ENCODE measurements around the gene LGALS3.

LGALS3 gene

GRCh38 chr14:55124774-55125386 lies 4.2 kb upstream of the LGALS3 start:
- in situ Hi-C loops (cut with MboI; ENCODE audit: low sequenced_read_pairs, unreplicated experiment): no loop called here
- no peak for DNase-seq (ENCODE audit: low spot score)
- TF ChIP-seq, protein P1, sequence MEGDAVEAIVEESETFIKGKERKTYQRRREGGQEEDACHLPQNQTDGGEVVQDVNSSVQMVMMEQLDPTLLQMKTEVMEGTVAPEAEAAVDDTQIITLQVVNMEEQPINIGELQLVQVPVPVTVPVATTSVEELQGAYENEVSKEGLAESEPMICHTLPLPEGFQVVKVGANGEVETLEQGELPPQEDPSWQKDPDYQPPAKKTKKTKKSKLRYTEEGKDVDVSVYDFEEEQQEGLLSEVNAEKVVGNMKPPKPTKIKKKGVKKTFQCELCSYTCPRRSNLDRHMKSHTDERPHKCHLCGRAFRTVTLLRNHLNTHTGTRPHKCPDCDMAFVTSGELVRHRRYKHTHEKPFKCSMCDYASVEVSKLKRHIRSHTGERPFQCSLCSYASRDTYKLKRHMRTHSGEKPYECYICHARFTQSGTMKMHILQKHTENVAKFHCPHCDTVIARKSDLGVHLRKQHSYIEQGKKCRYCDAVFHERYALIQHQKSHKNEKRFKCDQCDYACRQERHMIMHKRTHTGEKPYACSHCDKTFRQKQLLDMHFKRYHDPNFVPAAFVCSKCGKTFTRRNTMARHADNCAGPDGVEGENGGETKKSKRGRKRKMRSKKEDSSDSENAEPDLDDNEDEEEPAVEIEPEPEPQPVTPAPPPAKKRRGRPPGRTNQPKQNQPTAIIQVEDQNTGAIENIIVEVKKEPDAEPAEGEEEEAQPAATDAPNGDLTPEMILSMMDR (IDR thresholded peaks at IDR 0.05; ENCODE audit: borderline replicate concordance, control extremely low read depth, extremely low read depth, insufficient read depth, missing control alignments): no peak

DNA sequence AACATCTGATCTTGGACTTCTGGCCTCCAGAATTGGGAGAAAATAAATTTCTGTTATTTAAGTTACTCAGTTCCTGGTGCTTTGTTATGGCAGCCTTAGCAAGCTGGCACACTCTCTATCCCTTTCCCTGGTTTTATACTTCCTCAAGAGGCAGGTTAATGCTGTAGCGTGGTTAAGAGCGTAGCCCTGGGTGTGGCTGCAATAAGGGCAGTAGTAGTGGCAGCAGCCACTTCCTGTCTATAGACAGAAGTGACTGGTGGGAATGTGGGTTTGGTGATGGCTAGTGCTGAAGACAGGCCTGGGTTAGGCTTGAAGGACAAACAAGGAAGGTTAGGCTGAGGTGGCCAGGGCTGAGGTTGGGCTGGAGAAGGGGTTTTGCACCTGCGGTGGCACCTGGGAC lies 3.6 kb upstream of the LGALS3 start:
- TF ChIP-seq, protein P1 (IDR thresholded peaks at IDR 0.05; ENCODE audit: borderline replicate concordance, control extremely low read depth, extremely low read depth, insufficient read depth, missing control alignments): no peak
- in situ Hi-C loops (cut with MboI; ENCODE audit: low sequenced_read_pairs, unreplicated experiment): no loop called here
- no peak for DNase-seq (ENCODE audit: low spot score)

- DNase-seq (ENCODE audit: low spot score): no peak
- in situ Hi-C loops (cut with MboI; ENCODE audit: low sequenced_read_pairs, unreplicated experiment): no loop called here
- TF ChIP-seq, protein P1 (IDR thresholded peaks at IDR 0.05; ENCODE audit: borderline replicate concordance, control extremely low read depth, extremely low read depth, insufficient read depth, missing control alignments): no peak
These were observed 3.0 kb upstream of the LGALS3 start for GRCh38 chr14:55126034-55126433.

DNA sequence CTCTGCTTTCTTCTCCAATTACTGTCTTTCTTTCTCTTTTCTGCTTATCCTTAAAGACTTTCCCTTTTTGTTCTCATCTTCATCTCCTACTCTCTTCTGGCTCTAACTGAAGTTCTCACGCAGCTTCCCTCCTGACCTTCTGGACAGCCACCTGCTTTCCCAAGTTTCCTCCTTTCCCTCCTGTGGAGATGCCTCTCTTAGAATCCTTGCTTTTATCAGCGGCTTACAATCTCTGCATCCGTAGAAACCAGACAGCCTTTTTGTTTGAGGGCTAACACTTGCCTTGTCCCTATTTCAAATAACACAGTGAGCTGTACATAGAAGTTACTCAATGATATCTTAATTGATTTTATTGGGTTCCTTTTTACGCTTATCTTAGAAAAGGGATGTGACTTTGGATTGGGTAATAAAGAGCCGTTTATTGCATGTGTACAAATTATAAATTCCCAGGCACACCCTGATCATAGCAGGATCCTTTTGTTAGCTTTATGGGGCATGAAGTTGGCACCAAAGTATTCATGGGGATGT lies 2.1 kb upstream of the LGALS3 start:
- TF ChIP-seq, protein P1 (IDR thresholded peaks at IDR 0.05; ENCODE audit: borderline replicate concordance, control extremely low read depth, extremely low read depth, insufficient read depth, missing control alignments): no peak
- in situ Hi-C loops (cut with MboI; ENCODE audit: low sequenced_read_pairs, unreplicated experiment): no loop called here
- DNase-seq (ENCODE audit: low spot score): no peak

GRCh38 chr14:55127460-55127951 lies 1.5 kb upstream of the LGALS3 start:
- TF ChIP-seq, protein P1 (IDR thresholded peaks at IDR 0.05; ENCODE audit: borderline replicate concordance, control extremely low read depth, extremely low read depth, insufficient read depth, missing control alignments): no peak
- no peak for DNase-seq (ENCODE audit: low spot score)
- in situ Hi-C loops (cut with MboI; ENCODE audit: low sequenced_read_pairs, unreplicated experiment): no loop called here

GRCh38 chr14:55128386-55129085 lies 516 bp upstream of the LGALS3 start:
- DNase-seq (ENCODE audit: low spot score): no peak
- in situ Hi-C loops (cut with MboI; ENCODE audit: low sequenced_read_pairs, unreplicated experiment): no loop called here
- TF ChIP-seq, protein P1 (IDR thresholded peaks at IDR 0.05; ENCODE audit: borderline replicate concordance, control extremely low read depth, extremely low read depth, insufficient read depth, missing control alignments): no peak
